GM12878 (cell line): Measurements from ENCODE around the gene PPME1. TPM values are rescaled to one million over a fixed set of nuclear protein-coding genes. Genes with fewer than 3 reads are reported as not detected.

ENCODE experiments used
- E2F8 ChIP-seq: fragments of 450-650 bp; IDR thresholded peaks from 2 replicates; pipeline ENCODE4 v1.6.1; 2018; ENCODE audit warnings: mild to moderate bottlenecking, low read depth, moderate library complexity; ENCODE audit not compliant: partially characterized antibody
- EZH2 ChIP-seq: IDR thresholded peaks from 2 replicates; pipeline ENCODE4 v1.6.1; 2012; ENCODE audit warnings: low read depth, mild to moderate bottlenecking, control low read depth, inconsistent platforms, low read length, borderline replicate concordance; ENCODE audit not compliant: control insufficient read depth
- HDGF ChIP-seq: fragments of 450-650 bp; IDR thresholded peaks from 2 replicates; pipeline ENCODE4 v1.6.1; 2016; ENCODE audit warnings: antibody characterized with exemption
- JUNB ChIP-seq: IDR thresholded peaks from 2 replicates; pipeline ENCODE4 v1.6.1; 2016; ENCODE audit warnings: antibody characterized with exemption, mild to moderate bottlenecking
- KDM1A ChIP-seq: fragments of 200-600 bp; sonication (generic); IDR thresholded peaks from 2 replicates; pipeline ENCODE4 v1.6.1; 2016; ENCODE audit warnings: borderline replicate concordance
- POU2F2 ChIP-seq: IDR thresholded peaks from 3 replicates; pipeline ENCODE4 v1.6.1; 2011; ENCODE audit warnings: low read depth, mild to moderate bottlenecking, low read length, borderline replicate concordance
- ZBTB33 ChIP-seq: fragments of 450-650 bp; IDR thresholded peaks from 2 replicates; pipeline ENCODE4 v1.6.1; 2017; ENCODE audit warnings: mild to moderate bottlenecking
- ZNF687 ChIP-seq: fragments of 450-650 bp; IDR thresholded peaks from 2 replicates; pipeline ENCODE4 v1.6.1; 2017; ENCODE audit warnings: mild to moderate bottlenecking, moderate library complexity
- polyA plus RNA-seq, 11 experiments: library from polyadenylated mRNA; depleted of rRNA in 4 of 11; unstranded in 6 of 11; stranded (reverse) in 5 of 11; fragments of >200 nt; fragmentation: Nextera tagmentation in 4 of 11; fragmentation: Illumina TruSeq in 1 of 11; extraction: Ambion mirVana in 4 of 11; extraction: Trizol in 1 of 11; gene quantifications; 1 replicate in 1 of 11; 2 replicates in 10 of 11; pipeline versions ENCODE4 v1.2.1 to v1.2.3, GENCODE V29; 2011 to 2016; ENCODE audit warnings: inconsistent platforms in 2 of 11, missing spikeins in 2 of 11, low read depth in 1 of 11
- total RNA-seq, 4 experiments: library from RNA; depleted of rRNA in 3 of 4; stranded (reverse); fragments of >200 nt in 3 of 4; fragmentation: Illumina TruSeq in 1 of 4; extraction: Trizol in 1 of 4; gene quantifications; 2 replicates each; pipeline versions ENCODE4 v1.2.1 to v1.2.3, GENCODE V29; 2013 to 2021
- TF ChIP-seq, protein P1 (sequence below): fragments of 150-350 bp; IDR thresholded peaks from 2 replicates; pipeline ENCODE4 v1.6.1; 2014; ENCODE audit warnings: mild to moderate bottlenecking, low read depth, low read length

The PPME1 gene
- total and polyA plus RNA-seq, 10 of the 15 experiments (the other 5 are each of a cell fraction or from before 2014, with no cell fraction given): 3.1 to 51.4 (median 20.8) TPM

DNA sequence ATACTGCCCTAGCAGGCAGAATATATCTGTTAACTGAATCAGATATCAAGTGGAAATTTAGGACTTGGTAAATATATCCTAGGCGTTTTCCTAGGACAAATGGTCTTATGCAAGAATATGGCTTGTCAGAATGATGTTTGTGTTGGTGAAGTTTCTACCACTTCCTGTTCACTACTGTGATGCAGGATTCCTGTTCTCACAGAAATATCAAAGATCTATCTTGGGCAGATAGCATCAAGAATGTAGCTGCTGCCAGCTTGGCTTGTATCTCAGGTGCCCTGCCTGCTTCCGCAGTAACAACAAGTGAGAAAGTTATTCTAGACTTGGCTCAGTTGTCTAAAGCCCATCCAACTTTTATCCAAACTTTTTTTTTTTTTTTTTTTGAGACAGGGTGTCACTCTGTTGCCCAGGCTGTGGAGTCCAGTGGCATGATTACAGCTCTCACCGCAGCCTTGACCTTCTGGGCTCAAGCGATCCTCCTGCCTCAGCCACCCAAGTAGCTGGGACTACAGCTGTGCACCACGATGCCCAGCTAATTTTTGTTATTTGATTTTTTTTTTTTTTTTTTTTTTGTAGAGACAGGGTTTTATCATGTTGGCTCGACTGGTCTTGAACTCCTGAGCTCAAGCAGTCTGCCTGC lies 61.3 kb downstream of the PPME1 start (continued):
- TF ChIP-seq E2F8: no peak
- no peak for TF ChIP-seq HDGF
- TF ChIP-seq KDM1A: no peak
- no peak for TF ChIP-seq EZH2
- no peak for TF ChIP-seq POU2F2
- no peak for TF ChIP-seq JUNB
- TF ChIP-seq ZNF687: no peak
- TF ChIP-seq ZBTB33: no peak
- TF ChIP-seq, protein P1, sequence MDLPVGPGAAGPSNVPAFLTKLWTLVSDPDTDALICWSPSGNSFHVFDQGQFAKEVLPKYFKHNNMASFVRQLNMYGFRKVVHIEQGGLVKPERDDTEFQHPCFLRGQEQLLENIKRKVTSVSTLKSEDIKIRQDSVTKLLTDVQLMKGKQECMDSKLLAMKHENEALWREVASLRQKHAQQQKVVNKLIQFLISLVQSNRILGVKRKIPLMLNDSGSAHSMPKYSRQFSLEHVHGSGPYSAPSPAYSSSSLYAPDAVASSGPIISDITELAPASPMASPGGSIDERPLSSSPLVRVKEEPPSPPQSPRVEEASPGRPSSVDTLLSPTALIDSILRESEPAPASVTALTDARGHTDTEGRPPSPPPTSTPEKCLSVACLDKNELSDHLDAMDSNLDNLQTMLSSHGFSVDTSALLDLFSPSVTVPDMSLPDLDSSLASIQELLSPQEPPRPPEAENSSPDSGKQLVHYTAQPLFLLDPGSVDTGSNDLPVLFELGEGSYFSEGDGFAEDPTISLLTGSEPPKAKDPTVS: no peak
- TF ChIP-seq, all 136 proteins: peak for 0
